SU-DHL-6 (cell line): ENCODE data around the gene CC2D1A.

Experiments
- H2AFZ ChIP-seq: fragments of 200-600 bp; sonication (generic); 2 replicates; pipeline ENCODE4 v1.6.1; 2014; ENCODE audit warnings: low read depth, mild to moderate bottlenecking, moderate library complexity, mixed read lengths, antibody characterized with exemption, low read length; ENCODE audit not compliant: severe bottlenecking
- H3F3A ChIP-seq: fragments of 200-600 bp; shearing (Covaris generic); 2 replicates; pipeline ENCODE4 v1.6.0; 2016; ENCODE audit warnings: antibody characterized with exemption, mild to moderate bottlenecking; ENCODE audit not compliant: insufficient read depth
- H3K27ac ChIP-seq: fragments of 200-600 bp; sonication (generic); 2 replicates; pipeline ENCODE4 v1.5.1; 2016; ENCODE audit warnings: low read depth, mild to moderate bottlenecking, low read length, moderate library complexity, mixed read lengths
- H3K27me3 ChIP-seq: fragments of 200-600 bp; sonication (generic), shearing (Covaris generic); 2 replicates; pipeline ENCODE4 v1.6.0; 2014; ENCODE audit warnings: mild to moderate bottlenecking, low read length
- H3K36me3 ChIP-seq: fragments of 200-600 bp; sonication (generic); 2 replicates; pipeline ENCODE4 v1.6.1; 2014; ENCODE audit warnings: mild to moderate bottlenecking, low read length, mixed read lengths
- H3K4me2 ChIP-seq: fragments of 300-600, 200-600 bp; shearing (Covaris generic), sonication (generic); 2 replicates; pipeline ENCODE4 v1.6.0; 2014; ENCODE audit warnings: low read length, low read depth, mild to moderate bottlenecking; ENCODE audit not compliant: poor library complexity, severe bottlenecking
- H3K4me3 ChIP-seq: fragments of 200-600 bp; sonication (generic); 2 replicates; pipeline ENCODE4 v1.5.1; 2014; ENCODE audit warnings: antibody characterized with exemption, low read length, mild to moderate bottlenecking, mixed read lengths; ENCODE audit not compliant: insufficient read depth, poor library complexity, severe bottlenecking
- H3K79me2 ChIP-seq: fragments of 200-600 bp; sonication (generic); 2 replicates; pipeline ENCODE4 v1.6.1; 2014; ENCODE audit warnings: mild to moderate bottlenecking, low read length, moderate library complexity; ENCODE audit not compliant: insufficient read depth
- H3K9ac ChIP-seq: fragments of 200-600 bp; sonication (generic); 2 replicates; pipeline ENCODE4 v1.7.0; 2014; ENCODE audit warnings: mild to moderate bottlenecking, low read length
- H3K9me2 ChIP-seq: fragments of 200-600 bp; sonication (generic); replicated peaks from 2 replicates; pipeline ENCODE4 v1.6.1; 2014; ENCODE audit warnings: low read length; ENCODE audit not compliant: insufficient read depth
- H3K9me3 ChIP-seq: fragments of 200-600 bp; sonication (generic); 2 replicates; pipeline ENCODE4 v1.6.1; 2014; ENCODE audit warnings: low read length, mixed read lengths; ENCODE audit not compliant: insufficient read depth
- H4K20me1 ChIP-seq: fragments of 200-600 bp; sonication (generic); 2 replicates; pipeline ENCODE4 v1.6.1; 2014; ENCODE audit warnings: low read depth, mild to moderate bottlenecking, antibody characterized with exemption, low read length, moderate library complexity, mixed read lengths
- EZH2phosphoT487 ChIP-seq: fragments of 200-600 bp; sonication (generic), shearing (Covaris generic); conservative IDR thresholded peaks from 2 replicates; pipeline ENCODE4 v1.6.1; 2018; ENCODE audit warnings: mild to moderate bottlenecking, antibody characterized with exemption, low read length, moderate library complexity, mixed read lengths
- TF ChIP-seq, protein P1 (sequence below): fragments of 200-600 bp; sonication (generic); IDR thresholded peaks from one replicate; pipeline ENCODE4 v1.5.1; 2017; ENCODE audit warnings: antibody characterized with exemption, mild to moderate bottlenecking, low read length, moderate library complexity; ENCODE audit not compliant: insufficient read depth, poor library complexity, severe bottlenecking

The CC2D1A gene

GRCh38 chr19:13932911-13933393, 27.0 kb downstream of the CC2D1A start:
- Histone ChIP-seq H2AFZ (no peak overlapping the region), H3K27me3 (no peaks in the 10 kb centered on the region), H3K9ac (no peak overlapping the region)

DNA sequence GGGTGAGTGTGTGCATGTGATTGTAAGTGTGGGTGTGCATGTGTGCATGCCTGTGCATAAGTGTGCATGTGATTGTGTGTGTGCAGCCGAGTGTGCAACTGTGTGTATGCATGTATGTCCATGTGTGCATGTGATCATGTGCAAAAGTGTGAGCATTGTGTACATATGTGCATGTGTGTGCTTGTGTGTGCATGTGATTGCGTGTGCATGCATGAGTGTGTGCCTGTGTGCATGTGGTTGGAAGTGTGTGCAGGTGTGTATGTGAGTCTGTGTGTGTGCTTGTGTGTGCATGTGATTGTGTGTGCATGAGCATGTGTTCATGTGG, 28.7 kb downstream of the CC2D1A start:
- Histone ChIP-seq H3K27ac (no peak overlapping the region), H3K9ac (no peak overlapping the region), H3K27me3 (no peaks in the 10 kb centered on the region), H4K20me1 (no peaks in the 10 kb centered on the region), H3K9me2 (no peaks in the 10 kb centered on the region), H3K79me2 (no peaks in the 10 kb centered on the region), H3F3A (no peaks in the 10 kb centered on the region), H3K36me3 (no peaks in the 10 kb centered on the region), H2AFZ (no peak overlapping the region), H3K4me3 (no peak overlapping the region), H3K4me2 (no peak overlapping the region), H3K9me3 (no peaks in the 10 kb centered on the region)
- TF ChIP-seq, protein P1, sequence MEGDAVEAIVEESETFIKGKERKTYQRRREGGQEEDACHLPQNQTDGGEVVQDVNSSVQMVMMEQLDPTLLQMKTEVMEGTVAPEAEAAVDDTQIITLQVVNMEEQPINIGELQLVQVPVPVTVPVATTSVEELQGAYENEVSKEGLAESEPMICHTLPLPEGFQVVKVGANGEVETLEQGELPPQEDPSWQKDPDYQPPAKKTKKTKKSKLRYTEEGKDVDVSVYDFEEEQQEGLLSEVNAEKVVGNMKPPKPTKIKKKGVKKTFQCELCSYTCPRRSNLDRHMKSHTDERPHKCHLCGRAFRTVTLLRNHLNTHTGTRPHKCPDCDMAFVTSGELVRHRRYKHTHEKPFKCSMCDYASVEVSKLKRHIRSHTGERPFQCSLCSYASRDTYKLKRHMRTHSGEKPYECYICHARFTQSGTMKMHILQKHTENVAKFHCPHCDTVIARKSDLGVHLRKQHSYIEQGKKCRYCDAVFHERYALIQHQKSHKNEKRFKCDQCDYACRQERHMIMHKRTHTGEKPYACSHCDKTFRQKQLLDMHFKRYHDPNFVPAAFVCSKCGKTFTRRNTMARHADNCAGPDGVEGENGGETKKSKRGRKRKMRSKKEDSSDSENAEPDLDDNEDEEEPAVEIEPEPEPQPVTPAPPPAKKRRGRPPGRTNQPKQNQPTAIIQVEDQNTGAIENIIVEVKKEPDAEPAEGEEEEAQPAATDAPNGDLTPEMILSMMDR, result no peak
- no peak for TF ChIP-seq EZH2phosphoT487

More at GRCh38 chr19:13932911-13933393, 27.0 kb downstream of the CC2D1A start:
- no peak overlapping the region for H3K4me3 ChIP-seq
- H3K9me3 ChIP-seq, result no peaks in the 10 kb centered on the region
- H3F3A ChIP-seq, result no peaks in the 10 kb centered on the region
- no peak overlapping the region for H3K4me2 ChIP-seq
- H3K79me2 ChIP-seq, result no peaks in the 10 kb centered on the region
- TF ChIP-seq, protein P1, result no peak
- no peak for TF ChIP-seq EZH2phosphoT487
- no peaks in the 10 kb centered on the region for H3K36me3 ChIP-seq
- no peaks in the 10 kb centered on the region for H3K9me2 ChIP-seq
- H3K27ac ChIP-seq, result no peak overlapping the region
- no peaks in the 10 kb centered on the region for H4K20me1 ChIP-seq

- Histone ChIP-seq H2AFZ (no peak overlapping the region), H3K27ac (no peak overlapping the region), H3K9ac (no peak overlapping the region), H3K9me2 (no peaks in the 10 kb centered on the region), H3F3A (no peaks in the 10 kb centered on the region), H3K79me2 (no peaks in the 10 kb centered on the region), H3K36me3 (no peaks in the 10 kb centered on the region), H3K9me3 (no peaks in the 10 kb centered on the region), H3K4me3 (no peak overlapping the region), H3K27me3 (no peaks in the 10 kb centered on the region), H4K20me1 (no peaks in the 10 kb centered on the region), H3K4me2 (no peak overlapping the region)
- TF ChIP-seq, protein P1, result no peak
- no peak for TF ChIP-seq EZH2phosphoT487
These were observed 29.9 kb downstream of the CC2D1A start for GRCh38 chr19:13935765-13936510.
